Lower leg skin (tissue), 3 donors: ENCODE results near the gene CD2AP.
"Not testable (repeated sequence)": the region's sequence is repeated elsewhere in the genome, so short reads cannot be mapped to it uniquely, and the experiment has no call there.

Experiments used
- CTCF ChIP-seq, 3 donors: fragments of 450-650 bp; IDR thresholded peaks; one replicate each; pipeline ENCODE4 v1.5.1; 2016; ENCODE audit warnings: antibody characterized with exemption in 3 of 3, mild to moderate bottlenecking in 3 of 3, moderate library complexity in 2 of 3
- POLR2A ChIP-seq, 2 donors: fragments of 450-650 bp; IDR thresholded peaks; one replicate each; pipeline ENCODE4 v1.6.1; 2016 to 2017; ENCODE audit warnings: antibody characterized with exemption in 2 of 2, mild to moderate bottlenecking in 1 of 2, moderate library complexity in 1 of 2

- not testable (repeated sequence) for TF ChIP-seq CTCF, POLR2A (IDR thresholded peaks at IDR 0.05)
Measured at GRCh38 chr6:47481213-47481612, 3.6 kb downstream of the CD2AP start.
